Activated T-helper 17 cell treated with anti-CD3 and anti-CD28 coated beads, Interleukin-2, amount 50 U/mL, for 72 hours (primary cell): ENCODE measurements around the gene KLHL14. TPM values are rescaled to one million over a fixed set of nuclear protein-coding genes. Genes with fewer than 3 reads are reported as not detected.

ENCODE experiments used
- ATAC-seq: fragments of 150-1000 bp; cut with Tn5 transposase; replicated peaks from 2 replicates; pipeline ENCODE4 v1.10.0; 2021; ENCODE audit warnings: mild to moderate bottlenecking, moderate library complexity
- H3K27ac Mint-ChIP-seq: one replicate; pipeline ENCODE4 v1.8.0; 2022; ENCODE audit warnings: mixed read lengths
- H3K27me3 Mint-ChIP-seq: one replicate; pipeline ENCODE4 v1.8.0; 2022; ENCODE audit warnings: mixed read lengths
- H3K36me3 Mint-ChIP-seq: one replicate; pipeline ENCODE4 v1.8.0; 2022; ENCODE audit warnings: low read depth, mild to moderate bottlenecking, mixed read lengths
- H3K4me1 Mint-ChIP-seq: one replicate; pipeline ENCODE4 v1.8.0; 2022; ENCODE audit warnings: mixed read lengths
- H3K4me3 Mint-ChIP-seq: one replicate; pipeline ENCODE4 v1.8.0; 2022; ENCODE audit warnings: mild to moderate bottlenecking, mixed read lengths
- H3K9me3 Mint-ChIP-seq: one replicate; pipeline ENCODE4 v1.8.0; 2022; ENCODE audit warnings: mixed read lengths
- total RNA-seq, 2 donors: library from RNA; stranded (reverse); gene quantifications; one replicate each; pipeline ENCODE4 v1.2.3, GENCODE V29; 2022

Gene KLHL14
- total RNA-seq, 2 donors from 2014 or later, result not detected

DNA sequence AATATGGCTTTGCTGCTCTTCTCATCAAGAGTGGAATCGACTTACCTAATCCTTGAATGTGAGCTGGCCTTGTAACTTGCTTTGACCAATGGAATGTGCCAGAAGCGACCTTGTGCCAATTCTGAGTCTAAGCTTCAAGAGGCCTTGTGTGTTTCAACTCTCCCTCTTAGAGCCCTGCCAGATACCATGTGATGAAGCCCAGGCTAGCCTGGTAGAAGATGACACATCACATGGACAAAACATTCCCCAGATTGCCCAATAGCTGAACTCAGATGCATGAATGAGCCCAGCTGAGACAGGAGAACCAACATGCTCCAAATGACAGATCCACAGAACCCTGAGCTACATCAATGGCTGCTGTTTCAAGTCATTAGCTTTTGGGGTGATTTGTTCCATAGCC, 4.2 kb upstream of the KLHL14 start:
- peaks cover 5% of the 10 kb centered on the region for H3K4me1 Mint-ChIP-seq
- no peaks in the 10 kb centered on the region for H3K9me3 Mint-ChIP-seq
- no peak for ATAC-seq
- no peaks in the 10 kb centered on the region for H3K36me3 Mint-ChIP-seq
- no peak overlapping the region for H3K4me3 Mint-ChIP-seq
- H3K27me3 Mint-ChIP-seq, result peaks cover 28% of the 10 kb centered on the region
- no peak overlapping the region for H3K27ac Mint-ChIP-seq

DNA sequence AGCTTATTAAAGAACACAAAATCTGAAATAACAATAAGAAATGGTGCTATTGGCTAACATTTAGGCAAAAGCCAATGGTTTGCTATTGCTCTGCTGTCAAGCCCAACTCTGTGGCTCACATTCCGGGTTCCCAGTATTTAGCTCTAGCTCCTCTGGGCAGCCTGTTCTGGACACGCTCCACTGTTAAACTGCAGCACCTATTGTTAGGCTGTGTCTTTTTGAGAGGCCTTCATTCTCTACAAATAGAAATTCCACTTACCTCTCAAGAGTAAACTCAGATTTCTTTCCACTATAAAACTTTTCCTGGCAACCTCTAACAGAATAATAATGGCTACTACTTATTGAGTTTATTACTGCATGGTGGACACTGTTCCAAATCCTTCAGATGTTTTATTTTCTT, 3.7 kb upstream of the KLHL14 start:
- Mint-ChIP-seq H3K27me3 (peaks cover 28% of the 10 kb centered on the region), H3K9me3 (no peaks in the 10 kb centered on the region), H3K27ac (no peak overlapping the region), H3K4me3 (no peak overlapping the region), H3K36me3 (no peaks in the 10 kb centered on the region), H3K4me1 (peaks cover 5% of the 10 kb centered on the region)
- no peak for ATAC-seq

DNA sequence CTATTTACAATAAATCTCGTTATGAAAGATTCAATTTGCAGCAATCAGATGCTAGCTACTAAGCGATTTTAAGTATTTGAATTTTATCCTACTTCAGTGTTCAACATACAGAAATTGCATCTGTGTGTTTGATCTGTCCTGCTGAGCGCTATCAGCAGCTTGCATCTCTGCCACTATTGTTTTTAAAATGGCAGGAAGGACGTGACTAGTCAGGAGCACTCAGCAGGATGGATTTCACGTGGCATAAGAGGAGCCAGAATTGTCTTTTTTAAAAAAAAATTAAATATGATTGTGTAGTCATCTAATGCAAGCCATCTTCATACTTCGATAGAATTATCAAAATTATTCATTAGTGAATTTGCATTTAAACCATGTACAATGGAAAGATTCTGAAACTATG, 2.8 kb upstream of the KLHL14 start:
- no peak for ATAC-seq
- H3K4me1 Mint-ChIP-seq, result peaks cover 5% of the 10 kb centered on the region
- H3K27ac Mint-ChIP-seq, result no peak overlapping the region
- H3K9me3 Mint-ChIP-seq, result no peaks in the 10 kb centered on the region
- no peaks in the 10 kb centered on the region for H3K36me3 Mint-ChIP-seq
- no peak overlapping the region for H3K4me3 Mint-ChIP-seq
- H3K27me3 Mint-ChIP-seq, result peaks cover 28% of the 10 kb centered on the region

DNA sequence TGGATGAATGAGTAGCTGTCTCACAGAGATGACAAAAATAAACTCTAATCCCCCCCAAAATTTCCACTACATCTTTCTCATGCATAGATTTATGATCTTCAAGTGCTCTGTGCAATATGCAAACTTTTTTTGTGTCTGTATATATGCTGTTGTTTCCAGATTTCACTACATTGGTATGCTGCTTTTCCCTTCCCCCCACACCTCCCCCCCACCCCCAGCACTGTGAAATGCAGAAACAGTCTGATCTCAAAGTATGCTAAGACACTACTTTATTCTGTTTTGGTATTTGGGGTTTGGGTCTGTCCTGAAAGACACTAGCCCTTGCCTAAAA, 524 bp upstream of the KLHL14 start:
- Mint-ChIP-seq H3K36me3 (no peaks in the 10 kb centered on the region), H3K4me1 (peaks cover 5% of the 10 kb centered on the region), H3K9me3 (no peaks in the 10 kb centered on the region), H3K27me3 (peaks cover 42% of the 10 kb centered on the region), H3K4me3 (no peak overlapping the region), H3K27ac (no peak overlapping the region)
- ATAC-seq, result no peak

DNA sequence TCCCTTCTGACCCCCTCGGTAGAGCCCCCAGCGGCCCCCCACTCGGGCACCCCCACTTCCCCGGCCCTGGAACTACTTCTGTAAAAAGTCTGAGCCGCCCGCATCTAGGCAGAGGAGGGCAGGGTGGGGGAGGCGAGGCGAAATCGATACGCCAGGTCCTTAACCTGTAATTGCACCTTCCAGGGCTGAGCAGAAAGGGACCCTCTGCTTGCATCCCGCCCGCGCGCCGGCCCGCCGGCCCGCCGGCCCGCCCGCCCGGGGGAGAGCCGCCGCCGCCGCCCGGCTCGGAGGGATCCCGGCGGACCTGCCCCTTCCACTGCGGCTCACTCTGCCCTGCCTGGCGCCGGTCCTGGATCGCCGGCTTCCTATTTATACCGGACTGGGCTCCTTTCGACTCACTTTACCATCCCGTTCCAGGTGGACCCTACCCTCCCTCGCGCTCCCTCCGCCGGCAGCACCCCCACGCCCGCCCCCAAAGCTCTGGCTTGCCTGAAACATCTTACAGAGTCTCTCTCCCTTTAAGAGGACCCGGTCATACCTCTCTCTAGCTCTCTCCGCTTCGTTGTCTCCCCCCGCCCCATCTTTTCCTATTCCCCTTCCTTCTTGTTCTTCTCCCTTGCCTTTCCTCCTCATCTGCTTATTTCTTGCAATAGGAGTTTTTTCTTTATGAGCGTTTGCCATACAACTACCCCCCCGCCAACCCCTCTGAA, 797 bp downstream of the KLHL14 start:
- H3K4me3 Mint-ChIP-seq, result peak overlapping the region; percentile 27
- H3K4me1 Mint-ChIP-seq, result peaks cover 5% of the 10 kb centered on the region
- H3K27me3 Mint-ChIP-seq, result peaks cover 40% of the 10 kb centered on the region
- no peaks in the 10 kb centered on the region for H3K9me3 Mint-ChIP-seq
- H3K27ac Mint-ChIP-seq, result no peak overlapping the region
- peak; percentile 14 for ATAC-seq
- H3K36me3 Mint-ChIP-seq, result no peaks in the 10 kb centered on the region

DNA sequence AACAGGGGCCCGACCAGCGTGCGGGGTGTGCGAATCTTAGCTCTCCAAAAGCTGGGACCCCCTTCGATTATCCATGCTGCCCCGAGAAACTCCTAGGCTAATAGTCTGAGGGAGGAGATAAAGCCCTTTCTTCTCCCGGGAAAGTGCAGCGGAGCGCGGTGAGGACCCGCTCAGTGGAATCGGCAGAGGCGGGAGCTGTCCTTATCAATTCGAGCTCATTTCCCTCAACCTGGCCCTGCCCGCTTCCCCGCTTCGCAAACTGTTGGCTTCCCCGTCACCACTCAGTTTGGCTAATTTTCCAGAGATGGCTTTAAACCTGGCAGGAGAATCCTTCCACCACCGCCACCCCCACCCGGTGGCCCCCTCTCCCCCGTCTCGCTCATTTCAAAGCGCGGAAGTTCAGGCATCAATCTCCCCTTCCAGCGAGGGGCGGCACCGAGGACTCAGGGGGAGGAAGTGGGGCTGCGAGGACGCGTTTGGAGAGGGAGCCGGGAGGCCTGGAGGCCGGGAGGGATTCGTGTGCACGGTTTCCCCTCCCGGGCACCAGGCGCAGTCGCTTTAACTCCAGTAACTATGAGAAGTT, 1.6 kb downstream of the KLHL14 start:
- Mint-ChIP-seq H3K4me3 (peak overlapping the region; percentile 35), H3K27ac (no peak overlapping the region), H3K9me3 (no peaks in the 10 kb centered on the region), H3K4me1 (peaks cover 5% of the 10 kb centered on the region), H3K27me3 (peaks cover 39% of the 10 kb centered on the region), H3K36me3 (no peaks in the 10 kb centered on the region)
- ATAC-seq, result no peak

DNA sequence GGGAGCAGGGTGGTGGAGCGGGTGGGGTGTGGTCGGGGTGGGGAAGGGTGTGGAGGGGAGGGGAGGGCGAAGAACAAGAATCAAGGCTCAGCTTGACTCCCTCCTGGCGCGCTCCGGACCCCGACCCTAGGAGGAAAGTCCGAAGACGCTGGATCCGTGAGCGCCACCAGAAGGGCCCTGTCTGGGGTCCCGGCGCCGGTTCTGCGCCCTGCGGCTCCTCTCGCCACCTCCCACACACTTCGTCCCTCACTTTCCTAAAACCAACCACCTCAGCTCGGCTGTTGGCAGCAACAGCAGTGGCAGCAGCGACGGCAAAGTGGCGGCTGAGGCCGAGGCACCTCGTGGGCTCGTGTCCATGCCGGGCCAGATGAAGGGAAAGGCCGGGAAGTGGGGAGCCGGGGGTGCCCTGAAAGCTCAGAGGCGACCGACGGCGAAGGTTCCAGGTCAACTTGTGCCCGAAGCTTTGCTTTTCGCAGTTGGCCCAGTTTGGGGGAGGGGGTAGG, 2.1 kb downstream of the KLHL14 start:
- H3K9me3 Mint-ChIP-seq, result no peaks in the 10 kb centered on the region
- H3K27me3 Mint-ChIP-seq, result peaks cover 39% of the 10 kb centered on the region
- H3K36me3 Mint-ChIP-seq, result no peaks in the 10 kb centered on the region
- peak overlapping the region; percentile 35 for H3K4me3 Mint-ChIP-seq
- peaks cover 5% of the 10 kb centered on the region for H3K4me1 Mint-ChIP-seq
- no peak overlapping the region for H3K27ac Mint-ChIP-seq
- no peak for ATAC-seq

DNA sequence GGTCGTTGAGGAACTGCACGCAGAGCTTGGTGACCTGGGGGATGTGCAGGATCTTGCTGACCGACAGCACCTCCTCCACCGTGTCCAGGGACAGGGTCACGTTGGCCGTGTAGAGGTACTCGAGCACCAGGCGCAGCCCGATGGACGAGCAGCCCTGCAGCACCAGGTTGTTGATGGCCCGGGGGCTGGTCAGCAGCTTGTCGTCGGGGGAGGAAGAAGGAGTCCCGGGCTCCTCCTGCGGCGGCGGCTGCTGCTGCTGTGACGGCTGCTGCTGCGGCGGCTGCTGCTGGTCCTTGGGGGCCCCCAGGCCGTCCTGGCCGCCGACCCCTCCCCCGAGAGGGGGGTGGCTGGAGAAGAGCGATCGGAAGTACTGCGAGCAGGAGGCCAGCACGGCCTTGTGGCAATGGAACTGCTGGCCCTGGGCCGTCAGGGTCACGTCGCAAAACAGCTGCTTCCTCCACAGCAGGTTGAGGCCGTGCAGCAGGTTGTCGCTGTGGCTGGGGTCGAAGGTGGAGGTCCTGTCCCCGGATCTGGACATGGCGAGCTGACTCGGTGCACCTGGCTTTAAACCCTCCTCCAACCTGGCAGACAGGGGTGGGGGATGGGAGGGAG, 2.7 kb downstream of the KLHL14 start:
- ATAC-seq, result no peak
- Mint-ChIP-seq H3K27ac (no peak overlapping the region), H3K4me3 (peak overlapping the region; percentile 5), H3K27me3 (peaks cover 37% of the 10 kb centered on the region), H3K4me1 (peaks cover 5% of the 10 kb centered on the region), H3K36me3 (no peaks in the 10 kb centered on the region), H3K9me3 (no peaks in the 10 kb centered on the region)

DNA sequence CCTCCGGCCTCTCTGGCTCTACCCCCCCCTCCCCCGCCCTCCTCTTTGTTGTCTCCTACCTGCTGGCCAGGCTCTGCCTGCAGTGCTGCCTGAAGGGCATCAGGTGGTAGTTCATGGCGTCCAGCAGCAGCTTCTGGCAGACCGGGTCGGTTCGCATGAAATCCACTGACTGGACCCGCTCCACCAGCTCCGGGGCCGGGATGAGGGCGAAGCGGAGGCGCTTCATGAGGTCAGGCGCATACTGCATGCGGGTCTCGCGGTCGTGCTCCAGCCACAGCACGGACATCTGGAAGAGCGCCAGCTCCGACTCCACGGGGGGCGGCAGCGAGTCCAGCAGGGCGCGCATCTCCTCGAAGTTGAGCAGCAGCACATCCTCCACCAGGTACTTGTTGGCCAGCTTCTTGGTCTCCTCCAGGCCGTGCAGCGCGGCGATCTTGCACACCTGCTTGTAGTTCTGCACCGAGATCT, 3.2 kb downstream of the KLHL14 start:
- Mint-ChIP-seq H3K9me3 (no peaks in the 10 kb centered on the region), H3K4me1 (peaks cover 5% of the 10 kb centered on the region), H3K36me3 (no peaks in the 10 kb centered on the region), H3K27me3 (peaks cover 37% of the 10 kb centered on the region), H3K4me3 (peak overlapping the region; percentile 5), H3K27ac (no peak overlapping the region)
- no peak for ATAC-seq

DNA sequence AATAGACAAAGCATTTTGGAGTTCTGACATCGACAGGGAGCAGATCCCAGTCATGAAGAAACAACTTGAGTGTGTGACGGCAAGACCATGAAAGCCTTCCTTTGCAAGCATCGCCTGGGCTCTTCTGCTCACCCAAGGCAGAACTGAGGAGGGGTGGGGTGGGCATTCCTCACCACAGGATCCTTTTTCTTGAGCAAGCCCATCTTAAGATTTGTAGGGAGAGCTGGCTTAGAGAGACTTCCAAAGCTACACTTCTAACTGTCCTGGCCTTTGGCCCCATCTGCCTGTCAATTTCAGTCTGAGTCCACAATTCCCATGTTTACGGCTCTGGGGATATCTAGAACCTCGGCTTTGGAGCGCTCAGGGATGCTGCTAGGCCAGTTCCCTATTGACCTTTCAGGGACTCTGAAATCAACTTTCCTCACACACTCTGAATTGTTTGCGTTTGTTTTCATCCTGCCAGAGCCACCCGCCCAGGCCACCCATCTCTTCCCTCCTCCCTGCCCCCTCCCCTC, 3.7 kb downstream of the KLHL14 start:
- H3K27ac Mint-ChIP-seq, result no peak overlapping the region
- peaks cover 5% of the 10 kb centered on the region for H3K4me1 Mint-ChIP-seq
- H3K27me3 Mint-ChIP-seq, result peaks cover 35% of the 10 kb centered on the region
- no peak for ATAC-seq
- no peak overlapping the region for H3K4me3 Mint-ChIP-seq
- no peaks in the 10 kb centered on the region for H3K9me3 Mint-ChIP-seq
- no peaks in the 10 kb centered on the region for H3K36me3 Mint-ChIP-seq

DNA sequence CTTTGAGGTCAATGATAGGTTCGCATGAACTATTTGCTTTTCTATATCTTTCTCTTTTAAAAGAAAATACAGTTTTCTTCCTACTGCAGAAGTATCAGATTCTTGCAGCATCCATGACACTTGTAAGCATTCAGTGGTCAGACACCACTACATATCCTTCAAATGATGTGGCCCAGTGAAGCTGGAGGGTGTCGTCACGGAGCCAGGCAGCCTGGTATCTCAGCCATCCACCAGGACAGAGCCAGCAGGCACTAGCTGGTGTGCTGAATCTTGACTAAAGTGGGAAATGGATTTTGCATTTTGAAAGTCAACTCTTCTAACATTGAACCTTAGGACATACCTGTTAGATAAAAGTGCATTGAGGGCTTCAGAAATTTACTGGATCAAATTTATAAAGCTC, 5.4 kb downstream of the KLHL14 start:
- H3K4me3 Mint-ChIP-seq, result no peak overlapping the region
- no peaks in the 10 kb centered on the region for H3K36me3 Mint-ChIP-seq
- peaks cover 20% of the 10 kb centered on the region for H3K27me3 Mint-ChIP-seq
- H3K4me1 Mint-ChIP-seq, result peaks cover 2% of the 10 kb centered on the region
- H3K27ac Mint-ChIP-seq, result no peak overlapping the region
- ATAC-seq, result no peak
- H3K9me3 Mint-ChIP-seq, result no peaks in the 10 kb centered on the region

DNA sequence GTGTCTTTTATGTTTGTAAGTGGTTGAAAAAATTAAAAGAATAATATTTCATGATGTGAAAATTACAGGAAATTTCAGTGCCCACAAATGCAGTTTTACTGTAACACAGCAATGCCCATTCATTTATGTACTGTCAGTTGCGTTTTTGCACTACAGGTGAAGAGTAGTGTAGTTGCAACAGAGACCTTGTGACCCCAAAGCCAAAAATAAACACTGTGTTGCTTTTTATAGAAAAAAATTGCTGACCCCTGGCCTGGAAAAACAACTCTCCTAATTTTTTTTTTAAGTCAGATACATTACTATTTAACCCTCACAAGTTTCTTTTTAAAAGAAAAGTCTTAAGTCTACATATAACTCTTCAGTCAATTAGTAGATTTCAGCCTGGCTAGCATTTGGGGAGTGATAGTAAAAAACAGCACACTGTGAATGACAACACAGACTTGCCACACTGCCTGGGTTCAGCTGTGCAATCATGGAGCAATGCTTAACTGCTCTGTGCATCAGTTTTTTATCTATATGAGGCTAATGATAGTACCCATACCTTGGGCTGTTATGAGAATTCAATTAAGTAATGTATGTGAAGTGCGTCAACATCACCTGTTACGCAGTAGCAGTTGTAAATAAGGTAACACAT, 8.1 kb downstream of the KLHL14 start:
- Mint-ChIP-seq H3K27me3 (peaks cover 17% of the 10 kb centered on the region), H3K4me1 (no peaks in the 10 kb centered on the region), H3K27ac (no peak overlapping the region), H3K36me3 (no peaks in the 10 kb centered on the region), H3K4me3 (no peak overlapping the region), H3K9me3 (no peaks in the 10 kb centered on the region)
- no peak for ATAC-seq

DNA sequence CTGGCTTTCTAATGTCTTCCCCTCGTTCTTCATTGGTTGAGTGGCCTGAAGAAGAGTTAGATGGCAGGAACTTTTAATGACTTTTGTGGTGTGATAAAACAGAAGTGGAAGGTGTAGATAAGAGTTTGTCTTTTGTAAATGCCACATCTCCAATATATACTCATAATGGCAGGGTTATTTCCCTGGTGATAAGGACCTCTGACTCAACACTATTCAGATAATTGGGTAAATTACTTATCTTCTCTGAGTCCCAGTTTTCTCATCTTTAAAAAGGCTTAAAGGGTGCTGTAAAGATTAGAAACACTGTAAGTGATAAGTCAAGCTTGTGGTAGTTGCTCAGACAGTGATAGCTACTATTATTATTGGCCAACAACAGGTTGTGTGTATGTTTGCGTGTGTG, 9.5 kb downstream of the KLHL14 start:
- Mint-ChIP-seq H3K36me3 (no peaks in the 10 kb centered on the region), H3K27me3 (peaks cover 7% of the 10 kb centered on the region), H3K4me3 (no peak overlapping the region), H3K27ac (no peak overlapping the region), H3K9me3 (no peaks in the 10 kb centered on the region), H3K4me1 (no peaks in the 10 kb centered on the region)
- ATAC-seq, result no peak

DNA sequence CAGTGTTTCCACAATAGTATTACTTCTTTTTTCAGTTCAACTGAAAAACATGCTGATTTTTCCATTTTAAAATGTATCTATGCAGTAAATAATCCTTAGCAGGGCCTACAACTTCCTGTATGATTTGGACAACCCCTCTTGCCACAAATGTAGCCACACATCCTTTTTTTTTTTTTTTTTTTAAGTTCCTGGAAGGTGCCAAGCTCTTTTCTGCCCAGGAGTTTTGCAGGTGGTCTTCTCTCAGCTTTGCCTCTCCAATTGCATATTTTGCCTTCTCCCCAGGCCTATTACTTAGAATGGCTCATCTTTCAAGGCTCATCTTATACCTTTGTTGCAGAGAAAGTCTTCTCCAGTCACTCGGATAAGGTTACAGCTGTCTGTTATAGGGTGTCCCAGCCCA, 11.6 kb downstream of the KLHL14 start:
- Mint-ChIP-seq H3K36me3 (no peaks in the 10 kb centered on the region), H3K4me3 (no peak overlapping the region), H3K27ac (no peak overlapping the region), H3K9me3 (no peaks in the 10 kb centered on the region), H3K4me1 (no peaks in the 10 kb centered on the region), H3K27me3 (peaks cover 4% of the 10 kb centered on the region)
- ATAC-seq, result no peak
